Activated naive CD4-positive, alpha-beta T cell treated with anti-CD3 and anti-CD28 coated beads for 36 hours (primary cell): ENCODE measurements around the gene NUDT8. TPM values are rescaled to one million over a fixed set of nuclear protein-coding genes. Genes with fewer than 3 reads are reported as not detected.
"Not testable (repeated sequence)": the region's sequence is repeated elsewhere in the genome, so short reads cannot be mapped to it uniquely, and the experiment has no call there.

Experiments
- CTCF ChIA-PET: fragments of 350-600 bp; sonication (Branson Sonifier 250); formaldehyde crosslinking; loops from one replicate; lab custom pipeline; 2021; ENCODE audit warnings: antibody characterized with exemption; lab: Charles Lee
- DNase-seq: peaks from one replicate; pipeline ENCODE4 v3.0.0-alpha.2; 2020
- H3K27ac Mint-ChIP-seq: one replicate; pipeline ENCODE4 v1.8.0; 2021; ENCODE audit warnings: mild to moderate bottlenecking, mixed read lengths
- H3K27me3 Mint-ChIP-seq: one replicate; pipeline ENCODE4 v1.8.0; 2021; ENCODE audit warnings: low read depth, mixed read lengths
- H3K36me3 Mint-ChIP-seq: one replicate; pipeline ENCODE4 v1.8.0; 2021; ENCODE audit warnings: low read depth, mixed read lengths
- H3K4me1 Mint-ChIP-seq: one replicate; pipeline ENCODE4 v1.8.0; 2021; ENCODE audit warnings: low read depth, mixed read lengths
- H3K4me3 Mint-ChIP-seq: one replicate; pipeline ENCODE4 v1.8.0; 2021; ENCODE audit warnings: mild to moderate bottlenecking, moderate library complexity, mixed read lengths
- H3K9me3 Mint-ChIP-seq: one replicate; pipeline ENCODE4 v1.8.0; 2021; ENCODE audit warnings: mixed read lengths
- intact Hi-C: fragments of 100-400 bp; cut with micrococcal nuclease; formaldehyde crosslinking; loops from one replicate; pipeline ENCODE4 v1.15.1; 2023
- total RNA-seq, 2 experiments: library from RNA; stranded (reverse); gene quantifications; one replicate each; pipeline ENCODE4 v1.2.3, GENCODE V29; 2021

NUDT8 gene
- total RNA-seq, 2 experiments from 2014 or later = 29.7 to 30.4 TPM

DNA sequence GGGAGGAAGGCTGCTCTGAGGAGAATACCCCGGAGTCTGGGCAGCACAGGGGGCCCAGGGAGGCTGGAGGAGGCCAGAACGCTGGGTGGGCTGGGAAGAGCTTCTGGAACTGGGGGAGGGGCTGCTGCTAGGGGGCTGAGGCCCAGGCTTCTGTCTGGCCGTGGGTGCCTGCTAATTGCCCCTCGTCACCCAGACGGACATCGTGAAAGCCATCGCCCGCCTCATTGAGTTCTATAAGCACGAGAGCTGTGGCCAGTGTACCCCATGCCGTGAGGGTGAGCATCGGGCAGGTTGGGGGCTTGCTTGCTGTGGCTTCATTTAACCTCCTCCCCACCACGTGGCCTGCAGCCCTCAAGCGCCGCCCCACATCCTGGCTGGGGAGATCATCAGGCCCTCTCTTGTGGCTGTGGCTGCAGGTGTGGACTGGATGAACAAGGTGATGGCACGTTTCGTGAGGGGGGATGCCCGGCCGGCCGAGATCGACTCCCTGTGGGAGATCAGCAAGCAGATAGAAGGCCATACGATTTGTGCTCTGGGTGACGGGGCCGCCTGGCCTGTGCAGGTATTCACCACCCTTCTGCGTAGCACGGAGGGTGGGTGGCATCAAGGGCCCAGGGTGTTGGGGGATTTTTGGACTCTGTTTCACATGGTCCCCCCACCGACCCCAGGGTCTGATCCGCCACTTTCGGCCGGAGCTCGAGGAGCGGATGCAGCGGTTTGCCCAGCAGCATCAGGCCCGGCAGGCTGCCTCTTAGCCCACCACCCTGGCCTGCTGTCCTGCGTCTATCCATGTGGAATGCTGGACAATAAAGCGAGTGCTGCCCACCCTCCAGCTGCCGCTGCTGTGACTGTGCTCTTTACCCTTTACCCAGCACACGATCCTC, 17.8 kb downstream of the NUDT8 start:
- no peaks in the 10 kb centered on the region for H3K27me3 Mint-ChIP-seq
- H3K9me3 Mint-ChIP-seq = no peaks in the 10 kb centered on the region
- peaks cover 20% of the 10 kb centered on the region for H3K36me3 Mint-ChIP-seq
- no peak for DNase-seq
- H3K4me1 Mint-ChIP-seq = peaks cover 42% of the 10 kb centered on the region
- CTCF ChIA-PET = no interaction called here
- H3K27ac Mint-ChIP-seq = peak overlapping the region; percentile 61
- no peak overlapping the region for H3K4me3 Mint-ChIP-seq
- intact Hi-C loops = loop anchor here (10.0 kb wide), 1 partner anchor 423 kb away; the partner anchor contains the start of genes NDUFS8 and TCIRG1

DNA sequence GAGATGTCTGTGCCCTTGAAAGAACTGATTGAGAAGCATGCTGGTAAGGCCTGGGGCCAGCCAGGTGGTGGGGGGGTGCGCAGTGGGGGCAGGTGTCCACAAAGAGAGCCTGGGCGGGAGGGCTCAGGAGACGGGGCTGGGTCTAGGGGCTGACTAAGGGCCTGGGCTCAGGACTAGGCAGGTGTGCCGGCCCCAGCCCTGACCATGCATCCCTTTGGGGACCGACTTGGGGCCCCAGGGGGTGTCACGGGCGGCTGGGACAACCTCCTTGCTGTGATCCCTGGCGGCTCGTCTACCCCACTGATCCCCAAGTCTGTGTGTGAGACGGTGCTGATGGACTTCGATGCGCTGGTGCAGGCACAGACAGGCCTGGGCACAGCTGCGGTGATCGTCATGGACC, 18.6 kb downstream of the NUDT8 start:
- Mint-ChIP-seq H3K27ac (no peak overlapping the region), H3K4me1 (peaks cover 42% of the 10 kb centered on the region), H3K9me3 (no peaks in the 10 kb centered on the region), H3K36me3 (peaks cover 20% of the 10 kb centered on the region), H3K27me3 (no peaks in the 10 kb centered on the region), H3K4me3 (no peak overlapping the region)
- no peak for DNase-seq
- intact Hi-C loops = loop anchor here (10.0 kb wide), 1 partner anchor 424 kb away; the partner anchor contains the start of genes NDUFS8 and TCIRG1
- CTCF ChIA-PET = no interaction called here

DNA sequence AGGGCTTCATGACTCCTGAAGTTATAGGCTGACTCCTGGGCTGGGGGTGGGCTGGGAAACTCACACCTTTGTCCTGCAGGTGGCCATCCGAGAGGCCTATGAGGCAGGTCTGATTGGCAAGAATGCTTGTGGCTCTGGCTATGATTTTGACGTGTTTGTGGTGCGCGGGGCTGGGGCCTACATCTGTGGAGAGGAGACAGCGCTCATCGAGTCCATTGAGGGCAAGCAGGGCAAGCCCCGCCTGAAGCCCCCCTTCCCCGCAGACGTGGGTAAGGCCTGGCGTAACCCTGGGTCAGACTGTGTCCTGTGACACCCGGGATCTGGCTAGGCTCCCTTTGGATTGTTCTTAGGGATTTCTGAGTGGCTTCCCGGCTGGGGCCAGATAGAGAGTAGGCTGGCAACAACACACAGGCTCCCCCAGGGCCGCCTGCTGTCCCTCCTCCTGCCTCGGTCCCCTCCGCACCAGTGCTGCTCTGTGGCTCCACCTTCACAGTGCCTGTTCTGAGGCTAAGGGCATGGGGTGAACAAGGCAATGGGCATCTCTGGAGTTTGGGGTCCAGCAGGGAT, 19.4 kb downstream of the NUDT8 start:
- Mint-ChIP-seq H3K27ac (no peak overlapping the region), H3K36me3 (peaks cover 20% of the 10 kb centered on the region), H3K4me1 (peaks cover 42% of the 10 kb centered on the region), H3K27me3 (no peaks in the 10 kb centered on the region), H3K4me3 (no peak overlapping the region), H3K9me3 (no peaks in the 10 kb centered on the region)
- CTCF ChIA-PET = no interaction called here
- DNase-seq = no peak
- intact Hi-C loops = loop anchor here (10.0 kb wide), 1 partner anchor 424 kb away; the partner anchor contains the start of genes NDUFS8 and TCIRG1

DNA sequence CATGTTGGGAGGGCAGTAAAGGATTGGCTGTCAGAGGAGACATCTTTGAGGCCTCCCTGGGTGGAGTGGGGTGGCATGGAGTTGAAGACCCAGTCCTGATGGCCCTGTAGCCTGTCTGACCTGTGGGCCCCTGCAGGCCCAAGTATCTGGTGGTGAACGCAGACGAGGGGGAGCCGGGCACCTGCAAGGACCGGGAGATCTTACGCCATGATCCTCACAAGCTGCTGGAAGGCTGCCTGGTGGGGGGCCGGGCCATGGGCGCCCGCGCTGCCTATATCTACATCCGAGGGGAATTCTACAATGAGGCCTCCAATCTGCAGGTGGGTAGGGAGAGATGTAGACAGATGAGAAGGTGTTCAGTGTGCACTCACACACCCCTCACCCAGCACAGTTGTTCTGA, 20.4 kb downstream of the NUDT8 start:
- CTCF ChIA-PET = interaction anchor here (0.6 kb wide), 1 partner anchor 84 kb away, joined by 3 read pairs; no protein-coding TSS in a partner anchor
- H3K27me3 Mint-ChIP-seq = no peaks in the 10 kb centered on the region
- H3K4me1 Mint-ChIP-seq = peaks cover 32% of the 10 kb centered on the region
- H3K27ac Mint-ChIP-seq = no peak overlapping the region
- DNase-seq = no peak
- intact Hi-C loops = loop anchor here (5.0 kb wide), 1 partner anchor 207 kb away; the partner anchor contains the start of genes PPP1CA and TBC1D10C
- peaks cover 20% of the 10 kb centered on the region for H3K36me3 Mint-ChIP-seq
- H3K9me3 Mint-ChIP-seq = no peaks in the 10 kb centered on the region
- no peak overlapping the region for H3K4me3 Mint-ChIP-seq

DNA sequence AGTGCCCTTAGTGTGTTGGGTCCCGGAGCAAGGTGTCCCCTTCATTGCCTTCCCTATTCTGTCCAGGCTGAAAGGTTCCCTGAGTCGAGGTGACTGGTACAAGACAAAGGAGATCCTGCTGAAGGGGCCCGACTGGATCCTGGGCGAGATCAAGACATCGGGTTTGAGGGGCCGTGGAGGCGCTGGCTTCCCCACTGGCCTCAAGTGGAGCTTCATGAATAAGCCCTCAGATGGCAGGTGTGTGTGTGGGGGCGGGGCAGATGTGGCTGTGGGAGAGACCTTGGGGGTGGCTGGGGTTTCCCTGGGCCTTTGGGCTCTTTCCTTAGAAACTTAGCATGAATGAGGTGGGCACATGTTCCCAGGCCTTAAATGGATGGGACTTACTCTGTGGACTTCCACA, 21.3 kb downstream of the NUDT8 start:
- H3K4me3 Mint-ChIP-seq = peak overlapping the region; percentile 90
- peaks cover 20% of the 10 kb centered on the region for H3K36me3 Mint-ChIP-seq
- CTCF ChIA-PET = no interaction called here
- intact Hi-C loops = loop anchor here (5.0 kb wide), 1 partner anchor 206 kb away; the partner anchor contains the start of genes PPP1CA and TBC1D10C
- peaks cover 25% of the 10 kb centered on the region for H3K4me1 Mint-ChIP-seq
- H3K27ac Mint-ChIP-seq = no peak overlapping the region
- H3K27me3 Mint-ChIP-seq = peaks cover 2% of the 10 kb centered on the region
- H3K9me3 Mint-ChIP-seq = no peaks in the 10 kb centered on the region
- DNase-seq = no peak

DNA sequence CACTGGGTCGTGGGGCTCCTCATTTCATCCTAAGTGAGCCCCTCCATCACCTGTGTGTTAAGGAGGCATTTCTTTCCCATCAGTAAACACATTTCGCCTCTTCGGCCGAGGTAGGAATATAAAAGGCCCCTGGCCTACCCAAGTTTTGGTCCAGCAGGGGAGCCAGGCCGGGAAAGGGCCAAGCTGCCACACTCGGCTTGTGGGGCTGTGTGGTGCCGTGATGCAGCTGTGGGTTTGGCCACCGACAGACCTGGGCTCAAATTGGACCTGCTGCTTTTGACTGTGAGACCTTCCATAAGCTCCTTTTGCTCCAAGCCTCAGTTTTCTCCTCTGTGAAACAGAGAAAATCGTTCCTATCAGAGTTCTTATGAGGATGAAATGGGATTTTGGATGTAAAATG, 22.2 kb downstream of the NUDT8 start:
- peaks cover 18% of the 10 kb centered on the region for H3K4me1 Mint-ChIP-seq
- H3K4me3 Mint-ChIP-seq = peak overlapping the region; percentile 90
- DNase-seq = no peak
- intact Hi-C loops = loop anchor here (5.0 kb wide), 1 partner anchor 205 kb away; the partner anchor contains the start of genes PPP1CA and TBC1D10C
- peaks cover 5% of the 10 kb centered on the region for H3K27me3 Mint-ChIP-seq
- H3K9me3 Mint-ChIP-seq = no peaks in the 10 kb centered on the region
- CTCF ChIA-PET = interaction anchor here (0.9 kb wide), 1 partner anchor 22 kb away, joined by 3 read pairs; the partner anchor contains the start of gene NUDT8
- peak overlapping the region; percentile 85 for H3K27ac Mint-ChIP-seq
- peaks cover 19% of the 10 kb centered on the region for H3K36me3 Mint-ChIP-seq

DNA sequence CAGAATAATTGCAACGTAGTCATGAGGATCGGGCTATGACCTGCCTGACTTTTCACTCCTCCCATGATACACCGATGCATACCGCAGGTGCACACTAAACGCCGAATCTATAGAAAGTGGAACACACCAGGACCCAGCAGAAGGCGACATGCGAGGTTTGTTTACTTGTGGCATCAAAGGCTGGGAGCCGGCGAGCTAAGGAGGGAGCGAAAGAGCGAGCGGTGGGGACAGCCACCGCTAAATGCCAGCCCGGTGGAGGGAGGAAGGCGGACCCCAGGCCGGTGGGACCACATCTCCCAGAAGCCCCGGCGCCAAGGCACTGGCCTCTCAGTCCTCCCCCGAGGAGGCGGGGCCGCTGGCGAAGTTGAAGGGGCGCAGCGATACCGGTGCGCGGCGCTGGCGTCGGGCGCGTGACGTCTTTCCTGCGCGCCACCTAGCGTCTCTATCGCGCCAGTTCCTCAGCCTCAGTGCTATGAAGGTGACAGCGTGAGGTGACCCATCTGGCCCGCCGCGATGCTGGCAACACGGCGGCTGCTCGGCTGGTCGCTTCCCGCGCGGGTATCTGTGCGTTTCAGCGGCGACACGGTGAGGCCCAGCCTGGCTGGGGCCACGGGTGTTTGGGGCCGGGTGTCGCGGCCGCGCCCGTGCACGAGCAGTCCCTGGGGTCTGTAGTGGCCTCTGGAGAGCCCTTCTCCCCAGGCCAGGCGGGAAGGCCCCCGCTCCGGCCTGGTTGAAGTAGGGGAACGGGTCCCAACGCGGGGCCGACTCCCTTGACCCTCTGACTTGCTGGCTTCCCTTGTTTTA, 23.0 kb downstream of the NUDT8 start, which contains the start of gene NDUFV1:
Gene NDUFV1, plus strand, starts transcription at position 445 of the 804 bp plus-strand sequence. Its CDS starts 69 bp downstream, at position 514.
- Mint-ChIP-seq H3K27ac (peak within 1 kb of the TSS; percentile 85), H3K36me3 (peaks cover 15% of the 10 kb centered on the region), H3K9me3 (no peaks in the 10 kb centered on the region), H3K27me3 (peaks cover 6% of the 10 kb centered on the region), H3K4me1 (peaks cover 17% of the 10 kb centered on the region), H3K4me3 (peak within 1 kb of the TSS; percentile 90)
- DNase-seq = peak; percentile 97
- intact Hi-C loops = loop anchor here (1.0 to 5.0 kb wide), 5 partner anchors 8 to 204 kb away; partner anchors contain the start of genes CDK2AP2, GSTP1, NUDT8 and PPP1CA
- CTCF ChIA-PET = no interaction called here

DNA sequence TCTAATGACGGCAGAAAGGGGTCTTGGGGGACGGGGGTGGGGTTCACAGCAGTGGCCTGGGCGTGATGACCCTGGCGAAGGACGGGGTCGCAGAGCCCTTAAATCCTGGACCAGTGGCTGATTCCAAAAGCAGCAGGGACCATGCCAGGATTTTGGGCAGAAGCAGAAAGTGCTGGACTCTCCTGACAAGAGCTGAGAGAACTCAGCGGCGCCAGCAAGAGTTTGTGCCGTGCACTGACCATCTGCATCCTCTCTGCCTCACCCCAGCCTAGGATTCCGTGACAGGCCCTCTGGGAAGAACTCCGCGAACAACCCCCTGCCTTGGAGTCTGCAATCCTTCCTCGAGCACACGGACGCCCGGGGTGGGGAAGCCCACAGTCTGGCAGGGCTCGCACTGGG, 23.6 kb downstream of the NUDT8 start:
- Mint-ChIP-seq H3K4me3 (peak overlapping the region; percentile 90), H3K27ac (peak overlapping the region; percentile 71), H3K4me1 (peaks cover 17% of the 10 kb centered on the region), H3K36me3 (peaks cover 15% of the 10 kb centered on the region), H3K27me3 (peaks cover 9% of the 10 kb centered on the region), H3K9me3 (no peaks in the 10 kb centered on the region)
- no peak for DNase-seq
- CTCF ChIA-PET = no interaction called here
- intact Hi-C loops = loop anchor here (1.0 to 5.0 kb wide), 5 partner anchors 8 to 204 kb away; partner anchors contain the start of genes CDK2AP2, GSTP1, NUDT8 and PPP1CA

DNA sequence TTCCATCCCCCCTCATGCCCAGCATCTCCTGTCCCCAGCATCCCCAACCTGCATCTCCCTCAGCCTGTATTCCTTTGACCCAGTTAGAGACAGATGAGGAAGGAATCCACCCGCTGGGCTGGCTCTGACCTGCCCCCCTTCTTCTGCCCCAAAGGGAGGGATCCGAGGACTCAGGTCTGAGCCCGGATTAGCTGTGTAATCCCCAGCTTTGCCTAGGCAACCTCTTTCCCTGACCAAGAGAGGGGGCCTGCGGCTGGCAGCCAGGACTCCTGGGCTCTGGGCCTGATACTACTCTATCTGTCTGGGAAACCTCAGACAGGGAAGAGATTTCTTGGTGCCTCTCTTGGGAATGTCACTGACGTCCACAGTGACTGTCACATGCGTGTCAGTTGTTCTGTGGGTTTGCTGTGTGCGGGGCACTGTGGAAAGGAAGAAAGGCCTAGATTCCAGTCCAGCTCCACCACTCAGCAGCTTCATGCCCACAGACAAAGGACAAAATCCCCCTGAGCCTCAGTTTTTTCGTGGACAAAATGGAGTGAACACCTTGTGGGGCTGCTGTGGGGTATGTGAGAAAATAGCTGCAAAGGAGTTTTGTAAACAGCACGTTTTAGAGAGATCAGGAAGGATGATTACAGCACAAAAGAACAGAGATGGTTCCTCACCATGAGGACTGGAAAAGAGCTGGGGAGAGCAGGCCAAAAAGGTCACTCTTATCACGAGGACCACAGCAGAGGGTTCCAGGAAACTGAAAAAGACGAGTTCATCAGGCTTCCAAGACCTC, 24.3 kb downstream of the NUDT8 start:
- intact Hi-C loops = loop anchor here (1.0 to 5.0 kb wide), 5 partner anchors 9 to 203 kb away; partner anchors contain the start of genes CDK2AP2, GSTP1, NUDT8 and PPP1CA
- DNase-seq = no peak
- Mint-ChIP-seq H3K36me3 (peaks cover 15% of the 10 kb centered on the region), H3K9me3 (no peaks in the 10 kb centered on the region), H3K4me1 (peaks cover 17% of the 10 kb centered on the region), H3K4me3 (peak overlapping the region; percentile 61), H3K27me3 (peaks cover 15% of the 10 kb centered on the region), H3K27ac (no peak overlapping the region)
- CTCF ChIA-PET = no interaction called here

DNA sequence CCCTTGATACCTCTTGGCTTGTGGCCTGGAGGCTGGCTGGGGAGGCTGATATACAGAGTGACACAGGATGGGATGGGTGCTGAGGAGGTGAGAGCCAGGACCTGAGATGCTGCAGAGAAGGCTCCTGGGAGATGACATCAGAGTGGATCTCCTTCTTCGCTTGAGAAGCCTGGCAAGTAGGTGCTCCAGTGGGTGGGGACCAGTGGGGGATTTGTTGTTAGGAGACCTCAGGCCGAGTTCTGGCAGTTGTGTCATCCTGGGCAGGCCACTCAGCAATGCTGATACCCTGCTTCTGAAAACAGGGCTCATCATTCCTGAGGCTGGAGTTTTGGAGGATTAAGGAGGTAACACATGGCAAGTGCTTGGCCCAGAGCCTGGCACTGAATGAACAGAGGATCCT, 24.9 kb downstream of the NUDT8 start:
- no peaks in the 10 kb centered on the region for H3K9me3 Mint-ChIP-seq
- intact Hi-C loops = loop anchor here (5.0 kb wide), 1 partner anchor 203 kb away; the partner anchor contains the start of genes PPP1CA and TBC1D10C
- peaks cover 13% of the 10 kb centered on the region for H3K36me3 Mint-ChIP-seq
- H3K4me1 Mint-ChIP-seq = peaks cover 20% of the 10 kb centered on the region
- H3K27me3 Mint-ChIP-seq = peaks cover 20% of the 10 kb centered on the region
- CTCF ChIA-PET = no interaction called here
- no peak overlapping the region for H3K27ac Mint-ChIP-seq
- DNase-seq = no peak
- H3K4me3 Mint-ChIP-seq = peak overlapping the region; percentile 34

DNA sequence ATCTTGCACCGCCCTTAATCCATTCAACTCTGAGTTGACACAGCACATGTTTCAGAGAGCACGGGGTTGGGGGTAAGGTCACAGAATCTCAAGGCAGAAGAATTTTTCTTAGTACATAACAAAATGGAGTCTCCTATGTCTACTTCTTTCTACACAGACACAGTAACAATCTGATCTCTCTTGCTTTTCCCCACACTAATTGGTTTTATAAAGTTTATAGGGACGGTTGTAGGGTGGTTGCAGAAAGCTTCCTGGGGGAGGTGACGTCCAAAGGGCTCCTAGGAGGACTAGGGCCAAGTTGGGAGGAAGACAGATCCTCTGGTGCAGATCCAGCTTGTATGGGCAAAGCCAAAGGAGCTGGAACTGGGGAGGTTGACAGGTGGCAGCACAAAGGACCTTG, 25.6 kb downstream of the NUDT8 start:
- H3K36me3 Mint-ChIP-seq, H3K27ac Mint-ChIP-seq, H3K4me3 Mint-ChIP-seq, CTCF ChIA-PET, DNase-seq, intact Hi-C loops, H3K9me3 Mint-ChIP-seq: not testable (repeated sequence)
- Mint-ChIP-seq H3K27me3 (peaks cover 20% of the 10 kb centered on the region), H3K4me1 (peaks cover 20% of the 10 kb centered on the region)
